Measurements from ENCODE around the gene THSD4. TPM values are rescaled to one million over a fixed set of nuclear protein-coding genes. Genes with fewer than 3 reads are reported as not detected.

The THSD4 gene
- polyA plus RNA-seq, 1 donor (not counting 4 experiments of a cell fraction or from before 2014, with no cell fraction given), result 24.5 TPM

- dilution Hi-C loops (cut with MboI; ENCODE audit: extremely low pct_ligation_motif_present, low sequenced_read_pairs), result no loop called here
- peak overlapping the region; percentile 66 for H3K4me2 ChIP-seq (ENCODE audit: control insufficient read depth, extremely low read depth, insufficient read depth, low read depth, low read length)
- H4K20me1 ChIP-seq (ENCODE audit: control insufficient read depth, extremely low read depth, insufficient read depth, low read length), result no peaks in the 10 kb centered on the region
- H3K9me3 ChIP-seq (ENCODE audit: control insufficient read depth, low read depth, low read length), result no peaks in the 10 kb centered on the region
- DNase-seq (ENCODE audit: low read depth, low spot score), result no peak
- peaks cover 1% of the 10 kb centered on the region for H3K9me1 ChIP-seq (ENCODE audit: control insufficient read depth, extremely low read depth, insufficient read depth, low read length)
- FAIRE-seq, result peak; percentile 39
- H3K4me3 ChIP-seq (ENCODE audit: control insufficient read depth in 2 of 3, extremely low read depth in 1 of 3, insufficient read depth in 2 of 3, low read depth in 1 of 3, low read length in 3 of 3), result peak overlapping the region in 2 of 3 experiments; percentile 3 to 40
- peak overlapping the region; percentile 46 for H3K9ac ChIP-seq (ENCODE audit: control insufficient read depth, extremely low read depth, insufficient read depth, low read length)
- H3K4me1 ChIP-seq (ENCODE audit: control insufficient read depth, extremely low read depth, insufficient read depth, low read length), result peaks cover 14% of the 10 kb centered on the region
- H2AFZ ChIP-seq (ENCODE audit: control insufficient read depth, low read length), result no peak overlapping the region
- H3K27ac ChIP-seq (ENCODE audit: control insufficient read depth, insufficient read depth, low read length), result peak overlapping the region; percentile 40
- TF ChIP-seq EZH2 (IDR thresholded peaks at IDR 0.05; ENCODE audit: low read length) (no peak), CTCF (optimal IDR thresholded peaks at IDR 0.05 in 1 of 3, IDR thresholded peaks at IDR 0.05 in 1 of 3, conservative IDR thresholded peaks at IDR 0.05 in 1 of 3; ENCODE audit: extremely low read depth in 1 of 3, insufficient read depth in 2 of 3, low read length in 3 of 3) (no peak)
- H3K36me3 ChIP-seq (ENCODE audit: control insufficient read depth in 2 of 2, extremely low read depth in 1 of 2, insufficient read depth in 2 of 2, low read length in 2 of 2), result peaks cover 0 to 1% of the 10 kb centered on the region in 2 experiments
- no peaks in the 10 kb centered on the region for H3K79me2 ChIP-seq (ENCODE audit: control insufficient read depth, insufficient read depth, low read length)
- H3K27me3 ChIP-seq (ENCODE audit: control insufficient read depth, extremely low read depth, insufficient read depth, low read length), result no peaks in the 10 kb centered on the region
Observed at GRCh38 chr15:71691458-71692417, 576.5 kb downstream of the THSD4 start.

- Histone ChIP-seq H3K9me3 (ENCODE audit: control insufficient read depth, low read depth, low read length) (no peaks in the 10 kb centered on the region), H3K9me1 (ENCODE audit: control insufficient read depth, extremely low read depth, insufficient read depth, low read length) (peaks cover 2% of the 10 kb centered on the region), H3K4me2 (ENCODE audit: control insufficient read depth, extremely low read depth, insufficient read depth, low read depth, low read length) (no peak overlapping the region), H3K27ac (ENCODE audit: control insufficient read depth, insufficient read depth, low read length) (no peak overlapping the region), H3K36me3 (ENCODE audit: control insufficient read depth in 2 of 2, extremely low read depth in 1 of 2, insufficient read depth in 2 of 2, low read length in 2 of 2) (peaks cover 0 to 1% of the 10 kb centered on the region in 2 experiments), H3K79me2 (ENCODE audit: control insufficient read depth, insufficient read depth, low read length) (no peaks in the 10 kb centered on the region), H4K20me1 (ENCODE audit: control insufficient read depth, extremely low read depth, insufficient read depth, low read length) (no peaks in the 10 kb centered on the region), H3K4me1 (ENCODE audit: control insufficient read depth, extremely low read depth, insufficient read depth, low read length) (no peaks in the 10 kb centered on the region), H3K4me3 (ENCODE audit: control insufficient read depth in 2 of 3, extremely low read depth in 1 of 3, insufficient read depth in 2 of 3, low read depth in 1 of 3, low read length in 3 of 3) (no peak overlapping the region), H3K9ac (ENCODE audit: control insufficient read depth, extremely low read depth, insufficient read depth, low read length) (no peak overlapping the region), H2AFZ (ENCODE audit: control insufficient read depth, low read length) (no peak overlapping the region), H3K27me3 (ENCODE audit: control insufficient read depth, extremely low read depth, insufficient read depth, low read length) (no peaks in the 10 kb centered on the region)
- FAIRE-seq, result no peak
- TF ChIP-seq CTCF (optimal IDR thresholded peaks at IDR 0.05 in 1 of 3, IDR thresholded peaks at IDR 0.05 in 1 of 3, conservative IDR thresholded peaks at IDR 0.05 in 1 of 3; ENCODE audit: extremely low read depth in 1 of 3, insufficient read depth in 2 of 3, low read length in 3 of 3) (no peak), EZH2 (IDR thresholded peaks at IDR 0.05; ENCODE audit: low read length) (no peak)
- dilution Hi-C loops (cut with MboI; ENCODE audit: extremely low pct_ligation_motif_present, low sequenced_read_pairs), result no loop called here
- no peak for DNase-seq (ENCODE audit: low read depth, low spot score)
Observed at GRCh38 chr15:71697236-71697635, 582.0 kb downstream of the THSD4 start.
